H1 (cell line): ENCODE data around the gene MUS81. TPM values are rescaled to one million over a fixed set of nuclear protein-coding genes. Genes with fewer than 3 reads are reported as not detected.

Experiments
- NANOG ChIP-seq: IDR thresholded peaks from 2 replicates; pipeline ENCODE4 v1.6.1; 2011; ENCODE audit warnings: low read length, low read depth, mild to moderate bottlenecking, inconsistent platforms; ENCODE audit not compliant: insufficient read depth, poor library complexity, severe bottlenecking
- polyA plus RNA-seq, 7 experiments: library from polyadenylated mRNA; depleted of rRNA in 3 of 7; stranded (reverse) in 5 of 7; unstranded in 2 of 7; fragments of >200 nt in 5 of 7; fragments of 200-250 nt in 2 of 7; gene quantifications; 1 replicate in 5 of 7; 2 replicates in 1 of 7; 4 replicates in 1 of 7; pipeline versions ENCODE4 v1.2.1 to v1.2.3, GENCODE V29; 2011 to 2013; ENCODE audit warnings: missing spikeins in 2 of 7, mixed read lengths in 2 of 7
- total RNA-seq: library from RNA; stranded (reverse); fragmentation: NEBNext Ultra II Directional; extraction: Animal tissue kit (Norgen Biotek cat#: 25700); gene quantifications from 2 replicates; pipeline ENCODE4 v1.2.1, GENCODE V29; 2021

MUS81 gene
- total and polyA plus RNA-seq, 2 of the 8 experiments (the other 6 are each of a cell fraction or from before 2014, with no cell fraction given), result 30.2 to 31.5 TPM

GRCh38 chr11:65896034-65896999 is 36.1 kb downstream of the MUS81 start (continued):
- no peak for TF ChIP-seq NANOG
